ENCODE results near the gene GLRX5. TPM values are rescaled to one million over a fixed set of nuclear protein-coding genes. Genes with fewer than 3 reads are reported as not detected.

GLRX5 gene
- total RNA-seq, 1 experiment from 2014 or later: 72.8 TPM

DNA sequence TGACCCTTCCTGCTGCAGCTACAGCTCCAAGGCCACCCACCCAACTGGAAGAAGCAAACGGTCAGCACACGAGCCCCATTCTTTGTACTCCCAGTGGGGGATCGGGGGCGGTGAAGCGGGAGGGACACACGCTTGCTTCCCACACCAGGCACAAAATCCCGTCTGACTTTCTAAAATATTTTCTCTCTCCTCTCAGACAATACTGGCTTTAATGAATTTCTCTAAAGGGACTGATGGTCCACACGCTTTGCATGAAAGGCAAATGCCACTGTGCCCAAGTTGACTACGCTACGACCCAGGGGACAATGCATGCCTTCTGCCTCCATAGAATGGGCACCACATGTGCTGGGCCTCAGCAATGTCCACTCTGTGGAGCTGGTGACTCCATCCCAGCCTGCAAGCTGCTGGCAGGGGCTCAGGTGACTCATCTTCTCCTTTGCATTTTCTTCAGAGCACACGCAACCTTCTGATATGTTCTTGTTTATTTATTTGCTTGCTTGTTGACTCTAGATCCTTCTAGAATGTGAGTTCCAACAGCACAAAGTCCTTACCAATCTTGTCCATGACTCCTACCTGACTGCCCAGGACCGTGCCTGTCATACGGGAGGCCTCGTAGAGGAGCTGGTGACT, 34.0 kb upstream of the GLRX5 start:
- no peak for DNase-seq (ENCODE audit: low spot score)
- TF ChIP-seq, protein P1, sequence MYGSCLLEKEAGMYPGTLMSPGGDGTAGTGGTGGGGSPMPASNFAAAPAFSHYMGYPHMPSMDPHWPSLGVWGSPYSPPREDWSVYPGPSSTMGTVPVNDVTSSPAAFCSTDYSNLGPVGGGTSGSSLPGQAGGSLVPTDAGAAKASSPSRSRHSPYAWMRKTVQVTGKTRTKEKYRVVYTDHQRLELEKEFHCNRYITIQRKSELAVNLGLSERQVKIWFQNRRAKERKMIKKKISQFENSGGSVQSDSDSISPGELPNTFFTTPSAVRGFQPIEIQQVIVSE (CRISPR knock-in tag; IDR thresholded peaks at IDR 0.05; ENCODE audit: borderline replicate concordance): no peak
- TF ChIP-seq, protein P2, sequence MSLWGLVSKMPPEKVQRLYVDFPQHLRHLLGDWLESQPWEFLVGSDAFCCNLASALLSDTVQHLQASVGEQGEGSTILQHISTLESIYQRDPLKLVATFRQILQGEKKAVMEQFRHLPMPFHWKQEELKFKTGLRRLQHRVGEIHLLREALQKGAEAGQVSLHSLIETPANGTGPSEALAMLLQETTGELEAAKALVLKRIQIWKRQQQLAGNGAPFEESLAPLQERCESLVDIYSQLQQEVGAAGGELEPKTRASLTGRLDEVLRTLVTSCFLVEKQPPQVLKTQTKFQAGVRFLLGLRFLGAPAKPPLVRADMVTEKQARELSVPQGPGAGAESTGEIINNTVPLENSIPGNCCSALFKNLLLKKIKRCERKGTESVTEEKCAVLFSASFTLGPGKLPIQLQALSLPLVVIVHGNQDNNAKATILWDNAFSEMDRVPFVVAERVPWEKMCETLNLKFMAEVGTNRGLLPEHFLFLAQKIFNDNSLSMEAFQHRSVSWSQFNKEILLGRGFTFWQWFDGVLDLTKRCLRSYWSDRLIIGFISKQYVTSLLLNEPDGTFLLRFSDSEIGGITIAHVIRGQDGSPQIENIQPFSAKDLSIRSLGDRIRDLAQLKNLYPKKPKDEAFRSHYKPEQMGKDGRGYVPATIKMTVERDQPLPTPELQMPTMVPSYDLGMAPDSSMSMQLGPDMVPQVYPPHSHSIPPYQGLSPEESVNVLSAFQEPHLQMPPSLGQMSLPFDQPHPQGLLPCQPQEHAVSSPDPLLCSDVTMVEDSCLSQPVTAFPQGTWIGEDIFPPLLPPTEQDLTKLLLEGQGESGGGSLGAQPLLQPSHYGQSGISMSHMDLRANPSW (CRISPR knock-in tag; conservative IDR thresholded peaks at IDR 0.05; ENCODE audit: low read depth): no peak
- TF ChIP-seq, protein P3, sequence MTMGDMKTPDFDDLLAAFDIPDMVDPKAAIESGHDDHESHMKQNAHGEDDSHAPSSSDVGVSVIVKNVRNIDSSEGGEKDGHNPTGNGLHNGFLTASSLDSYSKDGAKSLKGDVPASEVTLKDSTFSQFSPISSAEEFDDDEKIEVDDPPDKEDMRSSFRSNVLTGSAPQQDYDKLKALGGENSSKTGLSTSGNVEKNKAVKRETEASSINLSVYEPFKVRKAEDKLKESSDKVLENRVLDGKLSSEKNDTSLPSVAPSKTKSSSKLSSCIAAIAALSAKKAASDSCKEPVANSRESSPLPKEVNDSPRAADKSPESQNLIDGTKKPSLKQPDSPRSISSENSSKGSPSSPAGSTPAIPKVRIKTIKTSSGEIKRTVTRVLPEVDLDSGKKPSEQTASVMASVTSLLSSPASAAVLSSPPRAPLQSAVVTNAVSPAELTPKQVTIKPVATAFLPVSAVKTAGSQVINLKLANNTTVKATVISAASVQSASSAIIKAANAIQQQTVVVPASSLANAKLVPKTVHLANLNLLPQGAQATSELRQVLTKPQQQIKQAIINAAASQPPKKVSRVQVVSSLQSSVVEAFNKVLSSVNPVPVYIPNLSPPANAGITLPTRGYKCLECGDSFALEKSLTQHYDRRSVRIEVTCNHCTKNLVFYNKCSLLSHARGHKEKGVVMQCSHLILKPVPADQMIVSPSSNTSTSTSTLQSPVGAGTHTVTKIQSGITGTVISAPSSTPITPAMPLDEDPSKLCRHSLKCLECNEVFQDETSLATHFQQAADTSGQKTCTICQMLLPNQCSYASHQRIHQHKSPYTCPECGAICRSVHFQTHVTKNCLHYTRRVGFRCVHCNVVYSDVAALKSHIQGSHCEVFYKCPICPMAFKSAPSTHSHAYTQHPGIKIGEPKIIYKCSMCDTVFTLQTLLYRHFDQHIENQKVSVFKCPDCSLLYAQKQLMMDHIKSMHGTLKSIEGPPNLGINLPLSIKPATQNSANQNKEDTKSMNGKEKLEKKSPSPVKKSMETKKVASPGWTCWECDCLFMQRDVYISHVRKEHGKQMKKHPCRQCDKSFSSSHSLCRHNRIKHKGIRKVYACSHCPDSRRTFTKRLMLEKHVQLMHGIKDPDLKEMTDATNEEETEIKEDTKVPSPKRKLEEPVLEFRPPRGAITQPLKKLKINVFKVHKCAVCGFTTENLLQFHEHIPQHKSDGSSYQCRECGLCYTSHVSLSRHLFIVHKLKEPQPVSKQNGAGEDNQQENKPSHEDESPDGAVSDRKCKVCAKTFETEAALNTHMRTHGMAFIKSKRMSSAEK (CRISPR knock-in tag; IDR thresholded peaks at IDR 0.05; ENCODE audit: borderline replicate concordance): no peak
- no peak for TF ChIP-seq RELA (CRISPR knock-in tag; IDR thresholded peaks at IDR 0.05; ENCODE audit: borderline replicate concordance)
- TF ChIP-seq, protein P4, sequence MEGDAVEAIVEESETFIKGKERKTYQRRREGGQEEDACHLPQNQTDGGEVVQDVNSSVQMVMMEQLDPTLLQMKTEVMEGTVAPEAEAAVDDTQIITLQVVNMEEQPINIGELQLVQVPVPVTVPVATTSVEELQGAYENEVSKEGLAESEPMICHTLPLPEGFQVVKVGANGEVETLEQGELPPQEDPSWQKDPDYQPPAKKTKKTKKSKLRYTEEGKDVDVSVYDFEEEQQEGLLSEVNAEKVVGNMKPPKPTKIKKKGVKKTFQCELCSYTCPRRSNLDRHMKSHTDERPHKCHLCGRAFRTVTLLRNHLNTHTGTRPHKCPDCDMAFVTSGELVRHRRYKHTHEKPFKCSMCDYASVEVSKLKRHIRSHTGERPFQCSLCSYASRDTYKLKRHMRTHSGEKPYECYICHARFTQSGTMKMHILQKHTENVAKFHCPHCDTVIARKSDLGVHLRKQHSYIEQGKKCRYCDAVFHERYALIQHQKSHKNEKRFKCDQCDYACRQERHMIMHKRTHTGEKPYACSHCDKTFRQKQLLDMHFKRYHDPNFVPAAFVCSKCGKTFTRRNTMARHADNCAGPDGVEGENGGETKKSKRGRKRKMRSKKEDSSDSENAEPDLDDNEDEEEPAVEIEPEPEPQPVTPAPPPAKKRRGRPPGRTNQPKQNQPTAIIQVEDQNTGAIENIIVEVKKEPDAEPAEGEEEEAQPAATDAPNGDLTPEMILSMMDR (IDR thresholded peaks at IDR 0.05): no peak
- no peak for TF ChIP-seq NR3C1 (CRISPR knock-in tag; conservative IDR thresholded peaks at IDR 0.05; ENCODE audit: low read depth)
- POLR2A ChIA-PET: no interaction called here
- no peak for ATAC-seq
- H3K27ac Mint-ChIP-seq: no peak overlapping the region
- no peaks in the 10 kb centered on the region; the same call in 1 of the 2 replicates for H3K27me3 Mint-ChIP-seq (ENCODE audit: low read depth)
- H3K9me3 Mint-ChIP-seq: no peaks in the 10 kb centered on the region
- H3K4me1 Mint-ChIP-seq: no peaks in the 10 kb centered on the region
- no peaks in the 10 kb centered on the region for H3K36me3 Mint-ChIP-seq
- H3K4me3 Mint-ChIP-seq: no peak overlapping the region
- CTCF ChIA-PET: interaction anchor here (0.5 to 1.4 kb wide), 3 partner anchors 49 to 70 kb away, joined by 3 to 6 read pairs (median 3); no protein-coding TSS in a partner anchor

DNA sequence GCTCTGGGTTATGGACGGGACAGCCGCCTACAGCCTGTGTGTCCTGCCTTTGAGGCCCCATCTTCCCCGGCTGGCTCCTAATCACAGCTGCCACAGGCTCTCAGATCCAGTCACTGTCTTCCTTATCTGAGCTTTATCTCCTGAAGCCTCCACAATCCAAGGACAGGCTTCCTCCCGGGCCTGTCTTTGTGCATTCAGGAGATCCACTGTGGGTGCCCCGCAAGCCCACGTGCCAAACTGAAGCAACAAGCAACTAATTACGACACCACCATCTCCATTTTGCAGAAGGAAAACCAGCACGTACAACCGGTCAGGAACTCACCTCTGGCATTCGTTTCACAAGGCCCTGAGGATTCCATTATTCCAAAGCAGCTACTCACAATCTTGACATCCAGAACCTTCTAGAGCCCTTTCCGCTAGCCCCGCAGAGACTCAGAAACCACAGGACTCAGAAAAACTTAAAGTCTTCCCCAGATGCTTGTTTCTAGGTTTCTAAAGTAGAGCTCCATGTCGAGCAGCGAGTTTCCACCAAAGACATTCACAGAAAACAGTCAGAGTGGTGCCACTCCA, 32.4 kb upstream of the GLRX5 start:
- no peaks in the 10 kb centered on the region for H3K9me3 Mint-ChIP-seq
- DNase-seq (ENCODE audit: low spot score): no peak
- no peaks in the 10 kb centered on the region; the same call in 1 of the 2 replicates for H3K27me3 Mint-ChIP-seq (ENCODE audit: low read depth)
- no peaks in the 10 kb centered on the region for H3K4me1 Mint-ChIP-seq
- H3K4me3 Mint-ChIP-seq: no peak overlapping the region
- TF ChIP-seq FOXK1 (CRISPR knock-in tag; IDR thresholded peaks at IDR 0.05): no peak
- no peak for TF ChIP-seq ZBTB21 (CRISPR knock-in tag; IDR thresholded peaks at IDR 0.05; ENCODE audit: borderline replicate concordance)
- no peak for TF ChIP-seq GRHL2 (CRISPR knock-in tag; IDR thresholded peaks at IDR 0.05; ENCODE audit: insufficient replicate concordance, severe bottlenecking)
- no peak for TF ChIP-seq ZNF121 (CRISPR knock-in tag; IDR thresholded peaks at IDR 0.05)
- TF ChIP-seq TEAD1 (CRISPR knock-in tag; IDR thresholded peaks at IDR 0.05): no peak
- TF ChIP-seq ATF1 (CRISPR knock-in tag; IDR thresholded peaks at IDR 0.05): no peak
- TF ChIP-seq, protein P5, sequence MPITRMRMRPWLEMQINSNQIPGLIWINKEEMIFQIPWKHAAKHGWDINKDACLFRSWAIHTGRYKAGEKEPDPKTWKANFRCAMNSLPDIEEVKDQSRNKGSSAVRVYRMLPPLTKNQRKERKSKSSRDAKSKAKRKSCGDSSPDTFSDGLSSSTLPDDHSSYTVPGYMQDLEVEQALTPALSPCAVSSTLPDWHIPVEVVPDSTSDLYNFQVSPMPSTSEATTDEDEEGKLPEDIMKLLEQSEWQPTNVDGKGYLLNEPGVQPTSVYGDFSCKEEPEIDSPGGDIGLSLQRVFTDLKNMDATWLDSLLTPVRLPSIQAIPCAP (CRISPR knock-in tag; IDR thresholded peaks at IDR 0.05): no peak
- TF ChIP-seq NR2C2 (CRISPR knock-in tag; IDR thresholded peaks at IDR 0.05): no peak
- TF ChIP-seq, protein P6, sequence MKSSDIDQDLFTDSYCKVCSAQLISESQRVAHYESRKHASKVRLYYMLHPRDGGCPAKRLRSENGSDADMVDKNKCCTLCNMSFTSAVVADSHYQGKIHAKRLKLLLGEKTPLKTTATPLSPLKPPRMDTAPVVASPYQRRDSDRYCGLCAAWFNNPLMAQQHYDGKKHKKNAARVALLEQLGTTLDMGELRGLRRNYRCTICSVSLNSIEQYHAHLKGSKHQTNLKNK (CRISPR knock-in tag; IDR thresholded peaks at IDR 0.05): no peak
- no peaks in the 10 kb centered on the region for H3K36me3 Mint-ChIP-seq
- ChIA-PET CTCF (interaction anchor here (0.8 kb wide), 1 partner anchor 70 kb away, joined by 3 read pairs; no protein-coding TSS in a partner anchor), POLR2A (no interaction called here)
- no peak for ATAC-seq
- no peak overlapping the region for H3K27ac Mint-ChIP-seq

Data from WTC11 (cell line).